Globus pallidus (tissue), 1 donor: ENCODE measurements around the gene ST6GALNAC4.
"Not testable (repeated sequence)": the region's sequence is repeated elsewhere in the genome, so short reads cannot be mapped to it uniquely, and the experiment has no call there.

ENCODE experiments used
- DNase-seq: peaks from one replicate; pipeline ENCODE4 v3.0.0-alpha.2; 2015; ENCODE audit warnings: low spot score

The ST6GALNAC4 gene

GRCh38 chr9:127886401-127886972 is 30.4 kb downstream of the ST6GALNAC4 start:
- no peak for DNase-seq

GRCh38 chr9:127885508-127886281 is 31.1 kb downstream of the ST6GALNAC4 start:
- no peak for DNase-seq

- no peak for DNase-seq
Observed at GRCh38 chr9:127884976-127885490, 31.8 kb downstream of the ST6GALNAC4 start.

GRCh38 chr9:127884427-127884911 is 32.4 kb downstream of the ST6GALNAC4 start:
- no peak for DNase-seq

GRCh38 chr9:127883959-127884358 is 32.9 kb downstream of the ST6GALNAC4 start:
- no peak for DNase-seq

- DNase-seq: not testable (repeated sequence)
Observed at GRCh38 chr9:127881715-127882114, 35.1 kb downstream of the ST6GALNAC4 start.

- DNase-seq: no peak
Observed at GRCh38 chr9:127880143-127880542, 36.7 kb downstream of the ST6GALNAC4 start.

- DNase-seq: no peak
Observed at GRCh38 chr9:127878652-127879390, 38.0 kb downstream of the ST6GALNAC4 start.

GRCh38 chr9:127878001-127878651 is 38.7 kb downstream of the ST6GALNAC4 start:
- DNase-seq: no peak

- peak; percentile 79 for DNase-seq
Observed at GRCh38 chr9:127877566-127877998, 39.3 kb downstream of the ST6GALNAC4 start, which contains the start of gene AK1. TSS of gene AK1 (minus strand) at chr9:127877675. CDS start at chr9:127874617, 3,058 bp downstream.

- DNase-seq: no peak
Observed at GRCh38 chr9:127876764-127877562, 39.9 kb downstream of the ST6GALNAC4 start.

- no peak for DNase-seq
Observed at GRCh38 chr9:127876026-127876763, 40.6 kb downstream of the ST6GALNAC4 start.

- DNase-seq: no peak
Observed at GRCh38 chr9:127875306-127875966, 41.4 kb downstream of the ST6GALNAC4 start.

GRCh38 chr9:127874301-127875221 is 42.3 kb downstream of the ST6GALNAC4 start:
- DNase-seq: no peak

GRCh38 chr9:127873886-127874285 is 43.0 kb downstream of the ST6GALNAC4 start:
- peak; percentile 90 for DNase-seq

- peak; percentile 68 for DNase-seq
Observed at GRCh38 chr9:127873223-127873691, 43.6 kb downstream of the ST6GALNAC4 start.

- DNase-seq: no peak
Observed at GRCh38 chr9:127872369-127873222, 44.2 kb downstream of the ST6GALNAC4 start.
